ENCODE measurements around the gene CA14. TPM values are rescaled to one million over a fixed set of nuclear protein-coding genes. Genes with fewer than 3 reads are reported as not detected.

Gene CA14
- total RNA-seq, 4 donors from 2014 or later = not detected

DNA sequence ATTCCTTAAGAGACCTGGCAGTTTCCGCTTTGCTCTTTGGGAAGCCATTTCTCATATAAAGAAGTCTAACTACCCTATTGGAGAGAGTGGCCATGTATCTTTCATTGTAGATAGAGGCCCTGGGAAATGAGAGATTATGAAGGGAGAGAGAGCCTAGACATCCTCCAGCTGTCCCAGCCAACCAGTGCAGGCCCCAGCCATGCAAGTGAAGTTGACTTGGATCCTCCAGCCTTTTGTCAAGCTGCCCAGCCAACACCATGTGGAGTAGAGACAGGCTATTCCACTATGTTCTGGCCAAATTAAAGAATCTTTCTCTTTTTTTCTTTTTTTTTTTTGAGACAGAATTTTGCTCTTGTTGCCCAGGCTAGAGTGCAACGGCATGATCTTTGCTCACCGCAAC, 14.6 kb upstream of the CA14 start:
- TF ChIP-seq, protein P1, sequence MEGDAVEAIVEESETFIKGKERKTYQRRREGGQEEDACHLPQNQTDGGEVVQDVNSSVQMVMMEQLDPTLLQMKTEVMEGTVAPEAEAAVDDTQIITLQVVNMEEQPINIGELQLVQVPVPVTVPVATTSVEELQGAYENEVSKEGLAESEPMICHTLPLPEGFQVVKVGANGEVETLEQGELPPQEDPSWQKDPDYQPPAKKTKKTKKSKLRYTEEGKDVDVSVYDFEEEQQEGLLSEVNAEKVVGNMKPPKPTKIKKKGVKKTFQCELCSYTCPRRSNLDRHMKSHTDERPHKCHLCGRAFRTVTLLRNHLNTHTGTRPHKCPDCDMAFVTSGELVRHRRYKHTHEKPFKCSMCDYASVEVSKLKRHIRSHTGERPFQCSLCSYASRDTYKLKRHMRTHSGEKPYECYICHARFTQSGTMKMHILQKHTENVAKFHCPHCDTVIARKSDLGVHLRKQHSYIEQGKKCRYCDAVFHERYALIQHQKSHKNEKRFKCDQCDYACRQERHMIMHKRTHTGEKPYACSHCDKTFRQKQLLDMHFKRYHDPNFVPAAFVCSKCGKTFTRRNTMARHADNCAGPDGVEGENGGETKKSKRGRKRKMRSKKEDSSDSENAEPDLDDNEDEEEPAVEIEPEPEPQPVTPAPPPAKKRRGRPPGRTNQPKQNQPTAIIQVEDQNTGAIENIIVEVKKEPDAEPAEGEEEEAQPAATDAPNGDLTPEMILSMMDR (IDR thresholded peaks at IDR 0.05) = no peak
- DNase-seq (ENCODE audit: low spot score) (no peak), ATAC-seq (ENCODE audit: low FRiP score) (no peak)

DNA sequence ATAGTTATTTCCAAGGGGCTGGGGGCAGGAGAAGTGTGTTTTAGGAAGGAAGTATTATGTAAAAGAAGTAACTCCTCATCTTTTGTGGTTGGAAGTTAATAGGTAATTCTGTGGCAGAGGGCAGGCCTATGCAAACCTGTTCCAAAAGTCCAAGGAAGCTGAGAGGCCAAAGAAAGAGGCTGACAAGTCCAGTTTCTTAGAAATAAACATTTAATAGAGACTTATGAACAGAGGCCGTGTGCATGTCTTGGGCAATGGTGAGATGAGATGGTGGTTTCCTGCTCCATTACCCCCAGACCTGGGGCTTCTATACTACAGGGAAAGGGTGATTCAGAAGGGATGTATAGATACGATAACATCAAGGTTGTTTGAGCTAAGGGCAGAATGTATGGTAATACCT, 7.6 kb upstream of the CA14 start:
- ATAC-seq (ENCODE audit: low FRiP score) (no peak), DNase-seq (ENCODE audit: low spot score) (no peak)
- TF ChIP-seq, protein P1 (IDR thresholded peaks at IDR 0.05) = no peak

DNA sequence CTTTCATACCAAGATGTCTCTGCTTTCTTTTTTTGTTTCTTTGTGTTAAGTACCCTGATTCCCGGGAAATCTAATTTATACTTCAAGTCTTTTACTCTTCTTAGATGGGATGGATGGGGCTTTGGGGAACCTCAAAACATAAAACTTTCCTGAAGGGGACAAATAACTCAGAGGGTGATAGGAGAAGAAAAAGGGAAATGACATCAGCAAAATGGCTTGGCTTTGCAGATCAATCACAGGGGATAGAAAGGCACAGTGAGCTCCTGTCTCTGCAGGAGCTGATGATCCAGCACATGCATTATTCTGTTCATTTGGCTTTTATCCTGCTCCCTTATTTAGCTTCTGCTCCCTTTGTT, 1.4 kb upstream of the CA14 start:
- no peak for DNase-seq (ENCODE audit: low spot score)
- no peak for ATAC-seq (ENCODE audit: low FRiP score)
- TF ChIP-seq, protein P1 (IDR thresholded peaks at IDR 0.05) = no peak

DNA sequence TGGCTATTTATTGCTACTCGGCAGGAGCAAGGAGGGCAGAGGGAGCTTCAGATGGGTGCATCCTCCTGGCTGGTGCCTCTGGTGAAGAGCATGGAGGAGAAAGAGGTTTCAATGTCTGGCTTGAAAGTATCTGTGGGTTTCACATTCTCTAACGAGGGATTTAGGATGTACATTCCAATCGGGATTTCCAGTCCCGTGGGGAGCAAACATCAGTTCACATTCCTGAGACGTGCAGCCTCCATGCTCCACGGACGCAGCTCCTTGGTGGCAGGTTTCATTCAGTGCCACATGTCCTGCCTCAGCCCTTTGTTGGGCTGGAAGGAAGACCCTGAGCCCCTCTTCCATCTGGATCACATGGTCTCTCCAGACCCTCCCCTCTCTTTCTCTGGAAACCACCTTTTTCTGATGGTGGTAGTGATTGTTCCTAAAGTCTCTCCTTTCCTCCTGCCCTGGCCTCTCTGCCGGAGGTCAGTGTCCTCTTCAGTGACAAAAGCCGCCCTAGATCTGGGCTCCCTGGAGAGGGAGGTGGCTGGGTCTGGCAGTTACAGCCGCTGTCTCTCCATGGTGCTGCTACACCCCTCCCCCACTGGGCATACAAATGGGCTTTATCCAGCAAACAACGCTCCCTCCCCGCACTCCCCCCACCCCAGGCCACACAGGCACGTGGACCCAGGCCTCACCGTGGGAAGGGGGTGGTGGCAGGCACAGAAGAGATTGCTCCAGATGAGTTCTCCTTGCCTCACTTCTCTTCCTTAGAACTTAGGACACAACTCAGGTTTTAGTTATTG, 826 bp upstream of the CA14 start:
- TF ChIP-seq, protein P1 (IDR thresholded peaks at IDR 0.05) = no peak
- DNase-seq (ENCODE audit: low spot score) = no peak
- ATAC-seq (ENCODE audit: low FRiP score) = no peak

DNA sequence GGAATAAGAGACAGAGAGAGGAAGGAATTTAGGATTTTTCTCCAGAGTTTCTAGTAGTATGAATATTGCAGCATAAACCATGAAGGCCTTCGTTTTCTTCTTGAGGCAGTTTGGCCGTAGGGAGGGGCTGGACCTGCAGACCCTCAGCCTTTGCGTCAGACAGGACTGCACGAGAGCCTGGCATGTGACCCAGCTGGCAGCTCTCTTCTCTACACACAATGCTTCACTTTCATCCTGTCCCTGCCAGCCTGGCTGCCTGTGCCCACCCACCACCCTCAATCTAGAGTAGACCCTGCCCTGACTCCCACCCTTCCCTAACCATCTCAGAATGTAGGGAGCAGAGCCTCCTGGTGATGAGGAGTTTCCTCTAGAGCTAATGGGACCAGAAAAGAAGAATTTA, 1.6 kb downstream of the CA14 start:
- TF ChIP-seq, protein P1 (IDR thresholded peaks at IDR 0.05) = no peak
- ATAC-seq (ENCODE audit: low FRiP score) = no peak
- no peak for DNase-seq (ENCODE audit: low spot score)

DNA sequence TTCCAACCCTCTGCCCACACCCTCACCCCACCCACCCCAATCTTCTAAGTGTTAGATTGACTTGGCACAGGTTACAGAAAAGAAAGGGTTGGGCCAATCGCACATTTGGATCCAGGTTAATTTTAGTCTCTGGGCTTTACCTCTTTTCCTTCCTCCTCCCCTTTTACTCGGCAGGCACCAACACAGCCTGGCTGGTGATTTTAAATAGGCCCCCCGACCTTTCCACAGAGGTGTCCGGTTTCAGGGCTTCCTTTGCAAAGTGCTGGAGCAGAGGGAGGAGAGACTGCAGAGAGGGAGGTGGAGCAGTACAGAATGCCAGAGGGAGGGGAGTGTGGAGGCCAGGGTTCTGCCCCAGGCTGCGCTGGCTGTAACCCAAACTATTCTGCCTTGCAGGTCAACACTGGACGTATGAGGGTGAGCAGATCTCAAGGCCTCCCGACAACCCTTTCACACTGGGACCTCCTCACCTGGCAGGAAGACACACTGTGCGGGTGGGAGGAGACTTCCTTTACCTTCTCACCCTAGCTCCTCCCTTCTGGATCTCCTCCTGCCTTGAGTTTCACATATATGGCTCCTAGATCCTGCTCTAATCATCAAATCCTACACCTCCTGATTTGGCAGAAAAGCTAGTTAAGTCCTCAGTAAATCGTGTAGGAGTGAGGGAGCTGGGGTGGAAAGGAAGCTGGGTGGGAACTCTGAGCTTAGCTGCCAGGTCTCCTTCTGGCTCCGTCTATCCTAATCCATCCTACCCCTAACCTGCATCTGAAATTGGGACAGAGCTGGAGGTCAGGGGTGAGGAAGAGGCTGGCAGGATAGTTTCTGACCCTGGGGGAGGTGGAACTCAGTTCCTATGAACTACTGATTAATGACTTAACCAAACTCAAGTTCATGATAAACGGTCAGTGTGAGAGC, 2.4 kb downstream of the CA14 start:
- DNase-seq (ENCODE audit: low spot score) = no peak
- TF ChIP-seq, protein P1 (IDR thresholded peaks at IDR 0.05) = no peak
- peak; percentile 80 for ATAC-seq (ENCODE audit: low FRiP score)
